GM18858 (cell line): ENCODE results near the gene COX4I2.

Experiments
- ATAC-seq: cut with Tn5 transposase; IDR thresholded peaks from one replicate; pipeline ENCODE4 v1.9.1; 2021; ENCODE audit not compliant: unreplicated experiment

COX4I2 gene

DNA sequence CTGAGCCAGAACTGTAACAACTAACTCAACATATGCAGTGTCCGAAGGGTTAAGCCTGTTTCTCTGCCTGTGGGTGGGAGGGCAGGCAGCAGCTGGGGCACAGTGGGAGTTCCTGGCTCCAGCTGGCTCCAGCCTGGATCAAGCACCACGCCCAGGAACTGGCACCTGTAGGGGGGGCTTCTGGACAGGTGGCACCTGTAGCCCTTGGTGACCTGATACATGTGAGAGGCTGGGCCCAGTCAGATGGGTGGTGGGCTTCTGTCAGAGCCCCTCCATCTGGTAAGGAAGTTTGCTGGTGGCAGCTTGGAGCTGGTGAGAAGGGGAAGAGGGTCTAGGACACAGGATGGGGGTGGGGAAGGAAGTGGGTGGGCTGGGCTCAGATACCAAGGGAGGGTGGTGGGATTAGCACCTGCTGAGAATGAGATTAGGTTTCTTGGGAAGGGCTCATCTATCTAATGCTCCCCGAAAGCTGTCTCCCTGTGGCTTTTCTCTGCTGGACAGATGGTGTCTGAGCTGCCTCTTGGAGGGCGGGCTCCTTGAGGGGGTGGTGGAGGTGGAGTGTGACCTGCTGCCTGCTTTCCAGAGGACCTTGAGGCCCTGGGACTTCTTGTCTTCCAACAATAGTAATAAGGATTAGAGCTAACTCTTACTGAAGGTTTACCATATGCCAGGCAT, 56.4 kb downstream of the COX4I2 start:
- ATAC-seq, result no peak
